GM12864 (cell line): ENCODE measurements around the gene PBLD.
A peak's percentile ranks its signal among the peaks of the same experiment; 100 is the strongest.

Source experiments
- DNase-seq: peaks from one replicate; pipeline ENCODE4 v3.0.0-alpha.2; 2011; ENCODE audit warnings: low read depth
- H3K4me3 ChIP-seq: 2 replicates; pipeline ENCODE4 v1.5.1; 2011; ENCODE audit warnings: mild to moderate bottlenecking, low read depth, low read length, control low read depth
- CTCF ChIP-seq: IDR thresholded peaks from 2 replicates; pipeline ENCODE4 v1.5.1; 2011; ENCODE audit warnings: low read depth, mild to moderate bottlenecking, moderate library complexity, low read length, control low read depth, inconsistent platforms; ENCODE audit errors: missing control alignments

Gene PBLD

GRCh38 chr10:68340358-68341080 lies 7.8 kb upstream of the PBLD start:
- no peak overlapping the region for H3K4me3 ChIP-seq
- no peak for TF ChIP-seq CTCF
- DNase-seq = no peak

GRCh38 chr10:68336754-68337351 lies 4.1 kb upstream of the PBLD start:
- no peak for DNase-seq
- no peak for TF ChIP-seq CTCF
- no peak overlapping the region for H3K4me3 ChIP-seq

DNA sequence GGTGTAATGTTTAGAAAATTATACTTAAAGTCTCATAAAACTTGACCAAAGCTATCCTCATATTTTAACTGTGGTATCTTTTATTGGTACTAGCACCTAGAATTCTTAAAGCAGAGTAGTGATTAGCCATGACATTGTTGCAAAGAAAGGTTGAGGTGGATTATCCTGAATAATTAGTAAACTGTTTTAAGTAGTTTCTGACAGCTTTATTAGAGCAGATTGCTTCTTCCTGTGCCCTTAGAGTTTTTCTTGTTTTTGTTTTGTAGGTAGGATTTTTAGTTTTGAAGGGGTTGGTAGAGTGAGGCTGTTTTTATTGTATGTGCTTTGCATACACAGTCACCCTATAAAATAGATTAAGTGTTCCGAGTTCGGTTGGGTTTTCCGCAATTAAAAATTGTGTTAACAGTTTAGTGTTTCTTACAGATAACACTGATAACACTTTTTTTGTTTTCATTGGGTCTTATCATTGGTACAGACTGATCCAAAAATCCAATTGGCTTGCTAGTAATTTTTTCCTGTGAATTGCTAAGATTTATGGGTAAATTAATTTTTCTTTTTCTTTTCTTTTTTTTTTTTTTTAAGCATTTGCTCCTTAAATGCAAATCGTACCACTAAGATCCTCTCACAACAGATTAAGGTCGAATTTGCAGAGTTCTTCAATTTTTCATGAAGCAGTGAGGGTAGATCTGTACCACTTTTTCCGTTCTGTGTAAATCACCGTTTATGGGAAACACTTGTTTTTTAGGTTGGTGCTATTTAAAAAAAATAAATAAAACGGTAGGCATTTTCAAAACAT lies 2.1 kb upstream of the PBLD start:
- no peak for TF ChIP-seq CTCF
- peak overlapping the region; percentile 88 for H3K4me3 ChIP-seq
- DNase-seq = no peak

DNA sequence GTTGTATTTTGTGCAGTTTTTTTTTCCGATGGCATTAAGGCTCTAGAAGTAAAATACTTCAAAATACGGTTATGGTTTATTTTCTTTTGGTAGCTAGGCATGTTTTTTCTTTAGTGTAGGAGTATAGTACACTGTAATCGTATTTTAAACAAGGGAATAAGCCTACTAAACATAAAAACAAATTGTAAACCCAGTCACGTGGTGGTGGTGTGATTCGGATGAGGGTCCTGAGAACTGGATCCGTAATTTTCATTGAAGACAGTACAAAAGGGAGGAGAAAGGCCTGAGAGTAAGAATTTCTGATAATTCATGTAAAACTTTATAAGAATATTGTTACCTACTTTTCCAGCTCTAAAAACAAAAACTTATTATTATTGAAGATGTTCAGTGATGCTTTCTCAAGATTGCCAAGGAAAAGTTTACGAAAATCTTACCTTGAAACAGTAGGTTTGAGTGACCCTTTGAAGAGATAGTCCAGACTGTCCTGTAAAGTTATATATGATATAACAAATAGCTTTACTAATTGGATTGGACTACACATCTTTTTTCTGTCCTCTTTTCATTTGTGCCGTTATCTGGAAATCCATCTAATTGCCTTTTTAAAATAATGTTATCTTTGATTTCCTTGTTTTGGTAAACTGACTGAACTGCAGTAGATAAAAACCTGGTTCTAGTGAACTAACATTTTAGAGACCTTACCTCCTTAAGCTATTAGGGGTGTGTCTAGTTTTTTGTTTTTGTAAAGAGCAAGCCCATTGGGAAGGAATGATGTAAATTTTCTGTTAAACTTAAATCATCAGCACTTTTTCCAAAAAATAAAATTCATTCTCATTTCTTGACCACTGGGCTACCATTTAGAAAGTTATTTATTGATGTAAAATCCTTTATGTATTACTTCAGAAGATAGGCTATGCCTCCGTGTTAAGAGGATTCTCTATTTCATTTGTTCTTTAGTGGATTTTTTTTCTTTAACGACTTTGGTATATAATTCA lies 1.0 kb upstream of the PBLD start:
- H3K4me3 ChIP-seq = peak overlapping the region; percentile 88
- TF ChIP-seq CTCF = no peak
- no peak for DNase-seq

DNA sequence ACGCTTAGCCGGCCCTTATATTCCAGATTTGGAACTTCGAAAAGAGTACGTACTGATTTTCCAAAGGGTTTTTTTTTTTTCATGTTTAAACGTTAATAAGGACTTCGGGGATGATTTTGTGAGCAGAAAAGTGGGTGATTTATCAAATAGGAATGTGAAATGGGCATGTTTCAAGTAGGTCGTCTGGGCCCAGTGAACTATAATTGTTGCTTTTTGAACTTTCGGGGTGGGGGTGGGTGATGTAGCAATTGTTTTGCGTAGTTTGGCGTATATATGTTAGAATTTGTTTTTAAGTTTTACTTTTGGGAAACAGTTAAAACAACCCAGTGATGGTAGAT lies 299 bp upstream of the PBLD start:
- peak overlapping the region; percentile 88 for H3K4me3 ChIP-seq
- TF ChIP-seq CTCF = no peak
- no peak for DNase-seq

- TF ChIP-seq CTCF = no peak
Observed at GRCh38 chr10:68331455-68332258, 1.1 kb downstream of the PBLD start, which contains the start of gene HNRNPH3. Gene HNRNPH3, plus strand, starts transcription at chr10:68332064. Its CDS starts 5,158 bp downstream, at chr10:68337222.

More at GRCh38 chr10:68331455-68332258, 1.1 kb downstream of the PBLD start, which contains the start of gene HNRNPH3:
- peak within 1 kb of the TSS; percentile 88 for H3K4me3 ChIP-seq
- DNase-seq = peak; percentile 91
